NCI-H146 (cell line): ENCODE measurements around the gene ATP6V0E2.

ENCODE experiments used
- DNase-seq: peaks from one replicate; lab custom pipeline; 2025; lab: John Stamatoyannopoulos, UW

ATP6V0E2 gene

GRCh38 chr7:149838992-149839408 is 34.8 kb upstream of the ATP6V0E2 start:
- DNase-seq, result peak; percentile 38

- DNase-seq, result no peak
Observed at GRCh38 chr7:149839933-149840332, 33.8 kb upstream of the ATP6V0E2 start.

- no peak for DNase-seq
Observed at GRCh38 chr7:149843566-149843965, 30.2 kb upstream of the ATP6V0E2 start.

DNA sequence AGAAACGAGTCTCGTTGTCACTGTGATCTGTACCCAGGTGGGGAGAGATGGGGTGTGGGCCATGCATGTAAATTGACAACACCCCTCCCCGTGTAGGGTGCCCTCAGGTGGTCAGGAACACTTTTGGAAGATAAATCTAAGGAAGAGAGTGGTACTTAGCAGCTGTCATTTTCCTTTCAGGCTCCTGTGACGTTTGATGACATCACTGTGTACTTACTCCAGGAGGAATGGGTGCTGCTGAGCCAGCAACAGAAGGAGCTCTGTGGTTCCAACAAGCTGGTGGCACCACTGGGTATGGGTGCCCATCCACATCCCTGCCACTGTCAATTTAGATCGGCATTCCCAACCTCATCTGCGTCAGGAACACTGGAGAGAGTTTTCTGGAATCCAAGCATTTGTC is 29.3 kb upstream of the ATP6V0E2 start:
- DNase-seq, result no peak

- DNase-seq, result no peak
Observed at GRCh38 chr7:149845257-149845980, 28.4 kb upstream of the ATP6V0E2 start.

DNA sequence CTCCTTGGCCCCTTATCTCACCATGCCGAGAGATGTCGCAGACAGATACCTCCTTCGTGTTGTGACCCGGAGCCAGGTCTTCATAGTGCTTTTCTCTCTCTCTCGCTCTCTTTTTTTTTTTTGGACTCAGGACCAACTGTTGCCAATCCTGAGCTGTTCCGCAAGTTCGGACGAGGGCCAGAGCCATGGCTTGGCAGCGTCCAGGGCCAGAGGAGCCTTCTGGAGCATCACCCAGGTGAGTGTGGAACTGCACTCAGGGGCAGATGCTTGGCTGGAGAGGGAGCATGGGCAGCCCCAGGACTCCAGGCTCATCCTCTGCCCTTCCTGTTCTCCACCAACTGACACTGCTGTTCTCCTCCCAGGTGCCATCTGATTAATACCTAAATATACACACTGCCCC is 27.7 kb upstream of the ATP6V0E2 start:
- DNase-seq, result no peak

GRCh38 chr7:149846436-149847046 is 27.2 kb upstream of the ATP6V0E2 start:
- no peak for DNase-seq

DNA sequence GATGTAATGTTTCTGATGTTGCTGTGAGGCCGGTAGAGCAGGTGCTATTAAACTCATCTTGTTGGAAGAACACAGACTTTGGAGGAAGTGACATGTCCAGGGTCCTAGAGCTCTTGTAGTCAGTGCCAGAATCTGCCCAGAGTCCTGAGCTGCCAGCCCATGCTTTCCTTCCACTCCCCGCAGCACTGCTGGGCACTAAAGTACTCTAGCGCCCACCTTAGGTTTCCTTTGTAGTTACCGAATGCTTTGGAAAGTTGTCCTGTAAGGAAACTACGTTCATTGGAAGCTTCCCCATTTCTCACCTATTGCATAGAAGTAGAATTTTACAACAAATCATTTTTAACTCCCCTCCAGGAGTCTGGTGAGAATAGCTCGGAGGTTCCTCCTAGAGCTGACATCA is 24.6 kb upstream of the ATP6V0E2 start:
- DNase-seq, result no peak

GRCh38 chr7:149850007-149850594 is 23.7 kb upstream of the ATP6V0E2 start:
- DNase-seq, result no peak

DNA sequence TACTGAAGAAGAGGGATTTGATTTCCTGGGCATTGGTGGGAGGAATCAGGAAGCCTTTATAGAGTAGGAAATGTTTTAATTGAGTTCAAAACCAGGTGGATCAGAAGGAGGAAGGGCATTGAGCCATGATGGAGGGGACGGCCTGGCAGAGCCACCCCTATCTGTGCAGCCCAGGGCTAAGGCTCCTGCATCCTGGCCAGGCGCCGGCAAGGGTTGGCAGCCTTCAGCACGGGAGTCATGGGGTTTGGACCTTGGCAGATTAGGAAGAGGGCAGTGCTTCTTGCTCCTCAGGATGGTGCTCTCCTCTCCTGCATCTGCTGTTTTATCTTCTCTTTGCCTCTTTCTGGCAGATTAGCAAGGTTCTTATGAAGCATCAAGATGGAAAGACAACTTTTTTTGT is 23.1 kb upstream of the ATP6V0E2 start:
- no peak for DNase-seq

DNA sequence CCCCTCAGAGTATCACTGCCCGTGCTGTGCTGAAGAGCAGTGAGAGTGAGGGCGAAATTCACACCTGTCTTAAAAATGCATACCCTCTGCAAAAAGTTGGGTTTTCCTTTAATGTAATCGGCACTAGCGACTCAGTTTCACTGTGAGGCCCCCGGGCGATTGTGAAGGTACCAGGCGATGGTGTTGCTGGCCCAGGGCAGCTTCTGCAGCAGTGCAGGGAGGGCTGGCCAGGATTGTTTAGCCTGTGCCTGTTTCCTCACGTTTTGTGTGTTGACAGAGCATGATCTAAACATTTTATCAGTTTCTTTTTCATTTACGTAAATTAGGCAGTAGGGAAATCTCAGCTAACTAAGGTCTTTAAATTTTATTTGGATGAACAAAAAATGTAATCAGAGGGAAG is 22.3 kb upstream of the ATP6V0E2 start:
- DNase-seq, result no peak

DNA sequence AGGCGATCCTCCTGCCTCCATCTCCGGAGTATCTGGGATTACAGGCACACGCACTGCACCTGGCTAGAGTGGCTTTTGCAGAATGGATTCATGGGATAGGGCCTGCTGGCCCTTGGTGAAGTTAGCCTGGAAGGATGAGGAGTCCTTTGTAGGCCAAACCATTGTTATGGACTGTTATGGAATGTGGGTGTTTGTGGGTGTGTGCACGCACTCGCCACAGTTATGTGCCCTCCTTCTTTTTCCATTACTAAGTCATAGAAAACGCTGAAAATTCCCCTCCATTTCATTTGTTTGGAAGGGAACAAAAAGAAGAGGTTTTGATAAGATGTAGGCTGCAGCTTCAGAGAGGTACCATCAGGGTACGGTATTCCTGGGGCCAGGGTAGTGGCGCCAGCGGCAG is 20.6 kb upstream of the ATP6V0E2 start:
- no peak for DNase-seq

DNA sequence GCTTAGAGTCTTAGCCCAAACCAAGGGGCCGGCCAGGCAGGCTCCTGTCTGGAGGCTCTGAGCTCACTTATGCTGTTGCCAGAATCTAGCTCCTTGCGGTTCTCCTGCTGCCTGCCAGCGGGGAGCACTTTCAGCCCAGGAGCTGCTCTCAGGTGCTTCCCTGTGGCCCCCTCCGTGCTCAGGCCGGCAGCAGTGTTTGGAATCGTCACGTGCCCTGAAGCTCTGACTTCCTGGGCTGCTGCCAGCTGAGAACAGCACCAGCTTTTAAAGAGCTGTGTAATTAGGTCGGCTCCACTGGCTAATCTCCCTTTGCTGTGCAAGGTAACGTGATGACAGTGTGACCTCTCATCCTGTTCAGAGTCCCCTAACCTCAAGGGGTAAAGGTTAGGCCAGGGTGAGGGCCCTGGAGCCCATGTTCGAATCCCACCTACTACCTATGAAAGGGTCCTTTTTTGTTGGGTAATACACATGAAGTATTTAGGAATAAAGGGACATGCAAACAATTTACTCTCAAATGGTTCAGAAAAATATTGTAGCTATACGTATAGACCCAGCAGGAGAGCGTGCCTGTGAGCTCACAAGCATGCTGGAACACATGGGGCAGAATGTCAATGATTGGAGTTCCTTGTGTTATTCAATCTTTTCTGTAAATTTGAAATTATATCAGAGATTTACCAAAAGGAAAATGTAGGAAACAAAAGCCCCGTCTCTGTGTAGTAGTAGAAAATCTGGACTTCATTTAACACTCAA is 19.0 kb upstream of the ATP6V0E2 start:
- peak; percentile 90 for DNase-seq

GRCh38 chr7:149855361-149856305 is 18.1 kb upstream of the ATP6V0E2 start:
- peak; percentile 44 for DNase-seq

GRCh38 chr7:149856583-149856982 is 17.2 kb upstream of the ATP6V0E2 start:
- DNase-seq, result no peak

DNA sequence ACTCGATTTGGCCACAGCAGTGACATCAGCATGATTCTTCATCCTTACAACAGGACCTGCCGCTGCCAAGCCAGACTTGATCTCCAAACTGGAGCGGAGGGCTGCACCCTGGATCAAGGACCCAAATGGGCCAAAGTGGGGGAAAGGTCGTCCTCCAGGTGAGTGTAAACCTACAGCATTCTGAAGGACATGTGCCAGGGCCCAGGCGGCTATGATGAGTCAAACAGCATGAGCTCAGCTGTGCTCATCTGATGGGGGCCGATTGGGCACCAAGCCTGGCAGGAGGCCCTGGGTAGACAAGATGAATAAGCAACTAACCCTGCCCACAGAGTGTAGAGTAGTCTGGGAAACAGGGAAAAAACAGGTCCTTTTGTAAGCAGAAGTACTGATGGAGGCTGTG is 14.4 kb upstream of the ATP6V0E2 start:
- DNase-seq, result no peak

DNA sequence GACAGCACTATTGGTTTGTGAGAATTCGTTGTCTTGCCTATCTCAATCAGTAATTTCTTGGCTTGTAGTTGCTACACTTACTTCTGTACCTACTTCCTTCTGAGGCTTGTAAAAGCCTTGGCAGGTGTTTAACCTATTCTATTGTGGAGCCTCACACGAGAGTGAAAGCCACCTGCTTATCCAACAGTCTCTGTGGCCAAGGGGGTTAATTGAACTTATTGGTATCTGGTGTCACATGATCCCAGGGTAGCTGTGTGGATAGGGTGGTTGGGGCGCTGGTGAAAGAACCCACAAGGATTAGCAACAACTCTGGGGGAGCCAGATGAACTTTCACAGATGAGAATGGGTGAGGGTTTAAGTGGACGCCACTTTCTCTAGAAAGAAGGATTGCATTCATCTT is 13.9 kb upstream of the ATP6V0E2 start:
- no peak for DNase-seq

DNA sequence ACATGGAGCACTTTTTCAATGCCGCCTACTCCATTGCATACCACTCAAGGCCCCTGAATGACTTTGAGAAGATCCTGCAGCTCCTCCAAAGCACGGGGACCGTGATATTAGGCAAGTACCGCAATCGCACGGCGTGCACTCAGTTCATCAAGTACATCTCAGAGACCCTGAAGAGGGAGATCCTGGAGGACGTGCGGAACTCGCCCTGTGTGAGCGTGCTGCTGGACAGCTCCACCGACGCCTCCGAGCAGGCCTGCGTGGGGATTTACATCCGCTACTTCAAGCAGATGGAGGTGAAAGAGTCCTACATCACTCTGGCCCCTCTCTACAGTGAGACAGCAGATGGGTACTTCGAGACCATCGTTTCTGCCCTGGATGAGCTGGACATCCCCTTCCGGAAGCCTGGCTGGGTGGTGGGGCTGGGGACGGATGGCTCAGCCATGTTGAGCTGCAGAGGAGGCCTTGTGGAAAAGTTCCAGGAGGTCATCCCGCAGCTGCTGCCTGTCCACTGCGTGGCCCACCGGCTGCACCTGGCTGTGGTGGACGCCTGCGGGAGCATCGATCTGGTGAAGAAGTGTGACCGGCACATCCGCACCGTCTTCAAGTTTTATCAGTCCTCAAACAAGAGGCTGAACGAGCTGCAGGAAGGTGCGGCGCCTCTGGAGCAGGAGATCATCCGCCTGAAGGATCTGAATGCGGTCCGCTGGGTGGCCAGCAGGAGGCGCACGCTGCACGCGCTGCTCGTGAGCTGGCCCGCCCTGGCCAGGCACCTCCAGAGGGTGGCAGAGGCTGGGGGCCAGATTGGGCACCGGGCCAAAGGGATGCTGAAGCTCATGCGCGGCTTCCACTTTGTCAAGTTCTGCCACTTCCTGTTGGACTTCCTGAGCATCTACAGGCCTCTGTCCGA is 12.7 kb upstream of the ATP6V0E2 start:
- DNase-seq, result no peak

- DNase-seq, result no peak
Observed at GRCh38 chr7:149861728-149862045, 12.1 kb upstream of the ATP6V0E2 start.

GRCh38 chr7:149862156-149862555 is 11.6 kb upstream of the ATP6V0E2 start:
- no peak for DNase-seq

DNA sequence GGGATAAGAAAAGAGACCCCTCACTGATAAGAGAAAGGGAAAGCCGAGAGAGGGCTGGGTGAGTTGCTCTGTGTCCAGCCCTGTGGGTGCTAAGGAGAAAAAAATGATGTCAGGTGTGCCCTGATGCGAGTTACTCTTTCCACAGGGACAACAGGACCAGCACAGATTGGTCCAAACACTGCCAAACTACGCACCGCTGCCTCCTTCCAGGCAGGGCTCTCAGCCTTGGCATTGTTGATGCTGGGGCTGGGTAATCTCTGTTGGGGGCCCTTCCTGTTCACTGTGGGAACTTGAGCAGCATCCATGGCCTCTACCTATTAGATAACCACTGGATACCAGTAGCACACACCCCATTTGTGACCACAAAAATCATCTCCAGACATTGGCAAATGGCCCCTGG is 10.3 kb upstream of the ATP6V0E2 start:
- DNase-seq, result no peak
